ENCODE results near the gene NUP35. TPM values are rescaled to one million over a fixed set of nuclear protein-coding genes. Genes with fewer than 3 reads are reported as not detected.
"Not testable (repeated sequence)": the region's sequence is repeated elsewhere in the genome, so short reads cannot be mapped to it uniquely, and the experiment has no call there.

The NUP35 gene
- total and polyA plus RNA-seq, 12 donors = 6.2 to 27.8 (median 16.2) TPM

DNA sequence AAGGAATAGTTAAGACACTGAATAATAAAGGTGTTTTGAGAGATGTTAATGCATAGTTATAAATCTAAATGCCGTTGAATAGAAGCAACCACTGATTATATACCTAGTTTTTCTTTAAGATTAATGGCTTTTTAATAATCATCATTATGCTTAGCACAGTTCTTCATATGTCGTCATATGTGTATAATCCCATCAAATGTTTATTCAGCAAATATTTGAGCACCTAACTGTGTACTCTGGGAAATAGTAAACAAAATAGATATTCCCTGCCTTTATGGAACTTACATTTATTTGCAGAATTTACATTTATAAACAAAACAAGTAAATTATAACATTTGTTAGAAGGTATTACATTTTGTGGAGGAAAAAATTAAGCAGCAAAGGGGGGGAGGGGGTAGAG lies 9.8 kb downstream of the NUP35 start:
- no peak for TF ChIP-seq POLR2A (IDR thresholded peaks at IDR 0.05)
- no peak for TF ChIP-seq CTCF (IDR thresholded peaks at IDR 0.05)

GRCh38 chr2:183148955-183149354 lies 24.7 kb downstream of the NUP35 start:
- TF ChIP-seq POLR2A (IDR thresholded peaks at IDR 0.05) (no peak), CTCF (IDR thresholded peaks at IDR 0.05) (no peak)
- no peaks in the 10 kb centered on the region for H3K4me1 ChIP-seq (replicated peaks in 1 of 2)
- H3K9me3 ChIP-seq (replicated peaks in 1 of 3) = no peaks in the 10 kb centered on the region
- no peaks in the 10 kb centered on the region for H3K27me3 ChIP-seq
- H3K27ac ChIP-seq = no peak overlapping the region
- H3K4me3 ChIP-seq = no peak overlapping the region
- no peak for DNase-seq
- 96 to 100% (median 99%) methylated on average over 1 of the region's 1 CpG for WGBS, 4 donors
- intact Hi-C loops (cut with DNase I) = no loop called here
- H3K36me3 ChIP-seq (replicated peaks in 1 of 2) = no peaks in the 10 kb centered on the region

More for the DNA sequence above, 9.8 kb downstream of the NUP35 start:
- intact Hi-C loops (cut with DNase I) = no loop called here
- DNase-seq = no peak
- no peaks in the 10 kb centered on the region for H3K27me3 ChIP-seq
- no peaks in the 10 kb centered on the region for H3K4me1 ChIP-seq (replicated peaks in 1 of 2)
- H3K36me3 ChIP-seq (replicated peaks in 1 of 2) = peaks cover 0 to 12% of the 10 kb centered on the region in 2 donors
- no peaks in the 10 kb centered on the region for H3K9me3 ChIP-seq (replicated peaks in 1 of 3)
- H3K27ac ChIP-seq = no peak overlapping the region
- H3K4me3 ChIP-seq = no peak overlapping the region
- WGBS, 4 donors = 63 to 98% (median 95%) methylated on average over 2 of the region's 2 CpGs

GRCh38 chr2:183149489-183149888 lies 25.2 kb downstream of the NUP35 start:
- H3K36me3 ChIP-seq (replicated peaks in 1 of 2) = no peaks in the 10 kb centered on the region
- TF ChIP-seq POLR2A (IDR thresholded peaks at IDR 0.05) (no peak), CTCF (IDR thresholded peaks at IDR 0.05) (no peak)
- intact Hi-C loops (cut with DNase I) = no loop called here
- no peaks in the 10 kb centered on the region for H3K4me1 ChIP-seq (replicated peaks in 1 of 2)
- H3K27me3 ChIP-seq = no peaks in the 10 kb centered on the region
- 81 to 87% (median 82%) methylated on average over 2 of the region's 2 CpGs for WGBS, 4 donors
- no peak for DNase-seq
- no peak overlapping the region for H3K27ac ChIP-seq
- H3K4me3 ChIP-seq = no peak overlapping the region
- no peaks in the 10 kb centered on the region for H3K9me3 ChIP-seq (replicated peaks in 1 of 3)

DNA sequence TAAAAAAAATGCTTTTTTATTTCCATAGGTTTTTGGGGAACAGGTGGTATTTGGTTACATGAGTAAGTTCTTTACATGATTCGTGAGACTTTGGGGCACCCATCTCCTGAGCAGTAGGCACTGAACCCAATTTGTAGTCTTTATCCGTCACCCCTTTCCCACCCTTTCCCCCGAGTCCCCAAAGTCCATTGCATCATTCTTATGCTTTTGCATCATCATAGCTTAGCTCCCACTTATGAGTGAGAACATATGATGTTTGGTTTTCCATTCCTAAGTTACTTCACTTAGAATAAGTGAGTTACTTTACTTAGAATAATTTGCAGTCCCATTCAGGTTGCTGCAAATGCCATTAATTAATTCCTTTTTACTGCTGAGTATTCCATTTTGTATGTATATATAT lies 28.0 kb downstream of the NUP35 start:
- DNase-seq = not testable (repeated sequence)

GRCh38 chr2:183153967-183154366 lies 29.7 kb downstream of the NUP35 start:
- intact Hi-C loops (cut with DNase I) = no loop called here
- Histone ChIP-seq H3K27me3 (no peaks in the 10 kb centered on the region), H3K36me3 (replicated peaks in 1 of 2) (no peaks in the 10 kb centered on the region), H3K27ac (no peak overlapping the region), H3K4me1 (replicated peaks in 1 of 2) (no peaks in the 10 kb centered on the region), H3K9me3 (replicated peaks in 1 of 3) (no peaks in the 10 kb centered on the region), H3K4me3 (no peak overlapping the region)
- WGBS, 4 donors = 94 to 99% (median 97%) methylated on average over 2 to 3 of the region's 3 CpGs
- TF ChIP-seq POLR2A (IDR thresholded peaks at IDR 0.05) = no peak
- TF ChIP-seq CTCF (IDR thresholded peaks at IDR 0.05) = no peak
- DNase-seq = no peak

More for the DNA sequence above, 28.0 kb downstream of the NUP35 start:
- H3K4me1 ChIP-seq (replicated peaks in 1 of 2); H3K4me3 ChIP-seq; H3K36me3 ChIP-seq (replicated peaks in 1 of 2); H3K27ac ChIP-seq; H3K27me3 ChIP-seq; H3K9me3 ChIP-seq (replicated peaks in 1 of 3); intact Hi-C loops (cut with DNase I): not testable (repeated sequence)
- WGBS, 4 donors = 99% methylated on average over 3 of the region's 3 CpGs

DNA sequence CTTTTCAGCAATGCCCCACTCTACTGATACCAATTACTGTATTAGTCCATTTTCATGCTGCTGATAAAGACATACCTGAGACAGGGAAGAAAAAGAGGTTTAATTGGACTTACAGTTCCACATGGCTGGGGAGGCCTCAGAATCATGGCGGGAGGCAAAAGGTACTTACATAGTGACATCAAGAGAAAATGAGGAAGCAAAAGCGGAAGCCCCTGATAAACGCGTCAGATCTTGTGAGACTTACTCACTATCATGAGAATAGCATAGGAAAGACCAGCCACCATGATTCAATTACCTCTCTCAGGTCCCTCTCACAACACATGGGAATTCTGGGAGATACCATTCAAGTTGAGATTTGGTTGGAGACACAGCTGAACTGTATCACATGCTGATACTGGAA lies 30.5 kb downstream of the NUP35 start:
- H3K4me1 ChIP-seq (replicated peaks in 1 of 2); H3K9me3 ChIP-seq (replicated peaks in 1 of 3); H3K36me3 ChIP-seq (replicated peaks in 1 of 2); H3K4me3 ChIP-seq; intact Hi-C loops (cut with DNase I); DNase-seq; H3K27me3 ChIP-seq; H3K27ac ChIP-seq: not testable (repeated sequence)
- WGBS, 4 donors = 67 to 74% (median 70%) methylated on average over 4 of the region's 4 CpGs
